IPS-11a (cell line): Measurements from ENCODE around the gene EHBP1L1.
"Not testable (repeated sequence)": the region's sequence is repeated elsewhere in the genome, so short reads cannot be mapped to it uniquely, and the experiment has no call there.

ENCODE experiments used
- H3K4me3 ChIP-seq: one replicate; pipeline ENCODE4 v1.5.1; 2013; ENCODE audit warnings: low read depth, low read length, control low read depth

The EHBP1L1 gene

GRCh38 chr11:65560555-65561418, 15.1 kb upstream of the EHBP1L1 start:
- no peak overlapping the region for H3K4me3 ChIP-seq

- H3K4me3 ChIP-seq, result no peak overlapping the region
Observed at GRCh38 chr11:65562020-65562419, 13.8 kb upstream of the EHBP1L1 start.

GRCh38 chr11:65562788-65563187, 13.1 kb upstream of the EHBP1L1 start:
- H3K4me3 ChIP-seq, result no peak overlapping the region

DNA sequence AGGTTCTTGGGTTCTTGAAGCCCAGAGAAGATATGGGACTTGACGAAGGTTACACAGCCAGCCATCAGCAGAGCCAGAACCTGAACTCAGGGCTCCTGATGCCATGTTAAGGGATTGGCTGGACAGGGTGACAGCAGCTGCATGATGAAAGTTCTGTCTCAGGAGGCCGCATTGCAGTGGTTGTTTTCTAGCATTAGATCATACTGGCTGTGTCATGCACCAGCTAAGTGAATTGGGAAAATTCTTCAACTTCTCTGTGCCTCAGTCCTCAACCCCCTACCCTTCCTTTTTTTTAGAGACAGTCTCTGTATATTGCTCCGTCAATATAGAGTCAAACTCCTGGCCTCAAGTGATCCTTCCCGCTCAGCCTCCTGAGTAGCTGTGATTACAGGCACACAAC, 12.3 kb upstream of the EHBP1L1 start:
- H3K4me3 ChIP-seq, result no peak overlapping the region

- not testable (repeated sequence) for H3K4me3 ChIP-seq
Observed at GRCh38 chr11:65564879-65565559, 10.8 kb upstream of the EHBP1L1 start.

DNA sequence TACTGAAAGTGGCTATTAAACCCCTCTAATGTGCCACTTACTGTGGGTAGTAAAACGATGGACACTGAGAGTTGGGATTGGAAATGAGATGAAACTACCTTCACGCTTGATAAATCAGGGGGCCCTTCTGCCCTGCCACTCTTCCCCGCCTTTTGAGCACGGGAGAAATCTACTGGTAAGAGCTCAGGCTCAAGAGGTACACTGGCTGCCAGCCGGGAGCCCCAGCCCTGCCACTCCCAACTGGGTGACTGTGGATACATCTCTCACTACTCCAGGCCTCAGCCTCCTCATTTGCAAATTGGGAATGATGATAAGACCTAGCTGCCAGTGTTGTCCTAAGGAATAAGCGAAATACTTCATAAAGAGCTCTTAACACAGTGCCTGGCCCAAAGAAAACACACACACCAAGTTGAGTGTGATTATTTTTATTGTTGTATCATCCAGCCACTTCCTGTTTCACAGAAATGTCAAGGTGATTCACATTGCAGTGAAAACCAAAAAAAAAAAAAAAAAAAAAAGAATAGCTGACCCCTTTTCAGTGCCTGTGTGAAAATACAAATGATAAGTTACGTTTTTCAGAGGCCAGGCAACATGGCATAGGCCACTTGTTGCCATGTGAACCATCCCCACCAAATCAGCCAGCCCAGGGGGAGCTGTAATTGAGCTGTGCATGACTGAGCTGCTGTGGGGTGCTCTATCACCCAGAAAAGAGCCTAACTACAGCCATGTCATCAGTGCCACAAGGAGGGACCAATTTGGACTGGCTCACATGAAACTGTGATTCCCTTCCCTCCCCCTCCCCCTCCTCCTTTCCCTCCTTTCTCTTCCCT, 10.0 kb upstream of the EHBP1L1 start:
- no peak overlapping the region for H3K4me3 ChIP-seq

GRCh38 chr11:65569164-65569972, 6.5 kb upstream of the EHBP1L1 start:
- H3K4me3 ChIP-seq, result peak overlapping the region; percentile 92

GRCh38 chr11:65569973-65570918, 5.6 kb upstream of the EHBP1L1 start, which contains the start of gene ZNRD2:
Gene ZNRD2, plus strand, starts transcription at chr11:65570477. Its CDS starts 15 bp downstream, at chr11:65570492.
- peak within 1 kb of the TSS; percentile 92 for H3K4me3 ChIP-seq

GRCh38 chr11:65571420-65571819, 4.4 kb upstream of the EHBP1L1 start:
- H3K4me3 ChIP-seq, result peak overlapping the region; percentile 92

DNA sequence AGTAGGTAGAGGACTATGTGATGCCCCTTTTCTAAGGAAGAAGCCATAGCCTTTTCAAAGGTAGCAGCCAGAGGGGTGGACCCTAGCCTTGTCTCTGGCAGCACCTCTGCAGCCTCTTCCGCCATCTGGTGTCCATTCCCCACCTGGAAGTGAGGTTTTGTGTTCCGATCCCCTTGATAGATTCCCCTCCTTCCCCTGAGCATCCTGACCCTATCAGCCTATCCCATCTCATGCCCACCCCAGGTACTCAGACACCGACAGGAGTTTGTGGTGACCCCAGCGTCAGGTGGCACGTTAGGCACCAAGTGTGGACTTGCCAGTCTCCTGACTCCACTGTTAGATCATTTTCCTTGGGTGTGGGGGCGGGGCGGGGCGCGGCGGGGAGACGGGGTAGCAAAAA, 3.9 kb upstream of the EHBP1L1 start:
- H3K4me3 ChIP-seq, result peak overlapping the region; percentile 14

- H3K4me3 ChIP-seq, result peak within 1 kb of the TSS; percentile 31
Observed at GRCh38 chr11:65572356-65573051, 3.3 kb upstream of the EHBP1L1 start, which contains the start of gene FAM89B. Gene FAM89B, plus strand, starts transcription at chr11:65572538. Its CDS starts 132 bp downstream, at chr11:65572670.

GRCh38 chr11:65573391-65574079, 2.3 kb upstream of the EHBP1L1 start:
- H3K4me3 ChIP-seq, result no peak overlapping the region

DNA sequence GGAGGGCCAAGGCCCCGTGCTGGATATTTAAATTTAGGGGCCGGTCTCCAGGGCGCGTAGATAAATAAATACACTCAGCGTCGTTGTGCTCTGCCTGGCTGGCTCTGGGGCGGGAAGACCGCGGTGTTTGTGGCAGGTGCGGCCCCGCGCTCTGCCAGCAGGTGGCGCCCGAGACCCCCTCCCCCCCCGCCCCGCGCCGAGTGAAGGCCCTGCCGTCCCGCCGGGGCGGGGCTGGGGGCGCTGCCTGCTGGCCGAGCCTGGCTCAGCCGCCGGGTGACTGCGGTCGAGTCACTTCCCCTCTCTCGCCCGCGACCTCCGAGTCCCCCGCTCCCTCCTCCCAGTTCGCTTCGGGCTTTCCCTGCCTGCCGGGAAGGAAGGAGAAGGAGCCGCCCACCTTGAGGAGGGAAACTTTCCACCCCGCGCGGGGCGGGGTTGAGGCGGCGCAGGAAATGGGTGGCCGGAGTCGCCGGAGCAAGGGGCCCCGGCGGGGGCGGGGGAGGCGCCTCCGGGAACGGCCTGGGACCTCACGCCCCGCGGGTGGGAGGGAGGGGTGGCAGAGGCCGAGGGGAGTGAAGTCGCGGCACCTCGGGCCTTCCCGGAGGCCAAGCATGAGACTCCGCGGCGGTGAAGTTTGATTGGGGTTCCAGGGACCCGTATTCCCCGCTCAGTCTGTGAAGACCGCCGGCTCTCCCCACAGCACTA, 1.6 kb upstream of the EHBP1L1 start:
- peak overlapping the region; percentile 20 for H3K4me3 ChIP-seq

GRCh38 chr11:65574811-65575567, 864 bp upstream of the EHBP1L1 start:
- H3K4me3 ChIP-seq, result peak overlapping the region; percentile 2

- H3K4me3 ChIP-seq, result peak overlapping the region; percentile 25
Observed at GRCh38 chr11:65576232-65576866, 496 bp downstream of the EHBP1L1 start.
